B cell (primary cell): Measurements from ENCODE around the gene THRB. TPM values are rescaled to one million over a fixed set of nuclear protein-coding genes. Genes with fewer than 3 reads are reported as not detected.

Experiments
- ATAC-seq: fragments of 200-7000 bp; cut with Tn5 transposase; one replicate; pipeline ENCODE4 v1.10.0; 2021; ENCODE audit warnings: low read depth, mild to moderate bottlenecking, moderate number of reproducible peaks, moderate library complexity
- CTCF ChIA-PET: fragments of 350-600 bp; sonication (Branson Sonifier 250); formaldehyde crosslinking; loops from one replicate; lab custom pipeline; 2021; ENCODE audit warnings: antibody characterized with exemption, inconsistent platforms; lab: Charles Lee
- POLR2A ChIA-PET: fragments of 350-600 bp; sonication (Branson Sonifier 250); formaldehyde crosslinking; loops from one replicate; lab custom pipeline; 2021; ENCODE audit warnings: antibody characterized with exemption; lab: Charles Lee
- DNase-seq: peaks from one replicate; pipeline ENCODE4 v3.0.0; 2013
- H2AFZ ChIP-seq: 2 replicates; pipeline ENCODE4 v1.6.1; 2012; ENCODE audit warnings: mild to moderate bottlenecking, low read depth, low read length; ENCODE audit not compliant: insufficient read depth, poor library complexity, severe bottlenecking
- H3K27ac ChIP-seq, 2 donors: 1 replicate in 1 of 2; 2 replicates in 1 of 2; pipeline ENCODE4 v1.5.1; 2012 to 2013; ENCODE audit warnings: low read length in 2 of 2, mild to moderate bottlenecking in 2 of 2, moderate library complexity in 1 of 2
- H3K27me3 ChIP-seq, 4 experiments: fragments of 200-600 bp in 1 of 4; sonication (generic) in 1 of 4; replicated peaks in 1 of 4; 1 replicate in 2 of 4; 2 replicates in 2 of 4; pipeline versions ENCODE4 v1.6.1 to v1.7.0; 2013 to 2016; ENCODE audit warnings: low read length in 3 of 4, mild to moderate bottlenecking in 2 of 4, mixed read lengths in 1 of 4, moderate library complexity in 1 of 4; ENCODE audit not compliant: insufficient read depth in 4 of 4, control insufficient read depth in 3 of 4; ENCODE audit errors: control extremely low read depth in 1 of 4
- H3K36me3 ChIP-seq, 2 experiments: replicated peaks in 1 of 2; 1 replicate in 1 of 2; 2 replicates in 1 of 2; pipeline versions ENCODE4 v1.6.1 to v1.7.1; 2013; ENCODE audit warnings: low read length in 1 of 2; ENCODE audit not compliant: insufficient read depth in 2 of 2, control insufficient read depth in 1 of 2; ENCODE audit errors: control extremely low read depth in 1 of 2, extremely low read depth in 1 of 2
- H3K4me1 ChIP-seq, 2 donors: fragments of 200-600 bp in 1 of 2; sonication (generic) in 1 of 2; 1 replicate in 1 of 2; 2 replicates in 1 of 2; pipeline versions ENCODE4 v1.5.1 to v1.6.1; 2013 to 2017; ENCODE audit warnings: low read length in 2 of 2; ENCODE audit not compliant: control insufficient read depth in 2 of 2, insufficient read depth in 2 of 2
- H3K4me2 ChIP-seq: replicated peaks from 2 replicates; pipeline ENCODE3; 2012; ENCODE audit warnings: mild to moderate bottlenecking, low read depth, low read length; ENCODE audit not compliant: poor library complexity, severe bottlenecking
- H3K4me3 ChIP-seq, 5 experiments: fragments of 200-600 bp in 1 of 5; sonication (generic) in 1 of 5; 1 replicate in 3 of 5; 2 replicates in 2 of 5; pipeline versions ENCODE4 v1.5.1 to v1.7.0; 2011 to 2016; ENCODE audit warnings: low read length in 4 of 5, mild to moderate bottlenecking in 4 of 5, low read depth in 2 of 5, control low read depth in 1 of 5, moderate library complexity in 1 of 5; ENCODE audit not compliant: insufficient read depth in 1 of 5; ENCODE audit errors: control extremely low read depth in 1 of 5, extremely low read depth in 1 of 5
- H3K79me2 ChIP-seq: fragments of 200-600 bp; sonication (generic); one replicate; pipeline ENCODE4 v1.6.0; 2016; ENCODE audit warnings: low read length; ENCODE audit not compliant: control insufficient read depth, insufficient read depth
- H3K9ac ChIP-seq: fragments of 200-600 bp; sonication (generic); 2 replicates; pipeline ENCODE4 v1.6.1; 2017; ENCODE audit warnings: mild to moderate bottlenecking, low read length, moderate library complexity
- H3K9me3 ChIP-seq, 3 donors: one replicate each; pipeline versions ENCODE4 v1.6.1 to v1.7.1; 2013; ENCODE audit warnings: low read length in 2 of 3; ENCODE audit not compliant: control insufficient read depth in 2 of 3, insufficient read depth in 1 of 3; ENCODE audit errors: control extremely low read depth in 1 of 3
- H4K20me1 ChIP-seq: 2 replicates; pipeline ENCODE4 v1.6.0; 2012; ENCODE audit warnings: mild to moderate bottlenecking, low read length; ENCODE audit not compliant: insufficient read depth, control insufficient read depth, poor library complexity, severe bottlenecking
- H3K27ac Mint-ChIP-seq: one replicate; pipeline ENCODE4 v1.8.0; 2021; ENCODE audit warnings: mixed read lengths
- H3K27me3 Mint-ChIP-seq: one replicate; pipeline ENCODE4 v1.8.0; 2021; ENCODE audit warnings: mixed read lengths
- H3K4me1 Mint-ChIP-seq: one replicate; pipeline ENCODE4 v1.8.0; 2021; ENCODE audit warnings: mixed read lengths
- H3K4me3 Mint-ChIP-seq: one replicate; pipeline ENCODE4 v1.8.0; 2021; ENCODE audit warnings: mixed read lengths
- H3K9me3 Mint-ChIP-seq: one replicate; pipeline ENCODE4 v1.8.0; 2022; ENCODE audit warnings: mixed read lengths; ENCODE audit not compliant: insufficient read depth
- EZH2 ChIP-seq: IDR thresholded peaks from 2 replicates; pipeline ENCODE4 v1.6.1; 2012; ENCODE audit warnings: borderline replicate concordance, low read depth, mild to moderate bottlenecking, moderate library complexity, low read length; ENCODE audit not compliant: insufficient read depth, poor library complexity, severe bottlenecking
- WGBS: methylation state at CpG from one replicate; pipeline ENCODE4 v1.1.5; 2013; ENCODE audit warnings: missing lambda C conversion rate; ENCODE audit not compliant: insufficient coverage; 5-methylcytosine and 5-hydroxymethylcytosine counted together
- intact Hi-C: fragments of 100-400 bp; cut with micrococcal nuclease; formaldehyde crosslinking; loops from one replicate; pipeline ENCODE4 v1.10.0; 2022
- polyA plus RNA-seq: library from polyadenylated mRNA; depleted of rRNA; stranded (reverse); fragments of >200 nt; gene quantifications from 2 replicates; pipeline ENCODE4 v1.2.3, GENCODE V29; 2012
- total RNA-seq, 2 donors: library from RNA; stranded (reverse); fragments of 120-200 nt in 1 of 2; gene quantifications; 1 replicate in 1 of 2; 2 replicates in 1 of 2; pipeline versions ENCODE4 v1.2.3 to v1.2.4, GENCODE V29; 2013 to 2022
- TF ChIP-seq, protein P1 (sequence below): fragments of 200-600 bp; IDR thresholded peaks from one replicate; pipeline ENCODE4 v1.8.0; 2022; ENCODE audit warnings: antibody characterized with exemption, mild to moderate bottlenecking

The THRB gene
- total and polyA plus RNA-seq, 2 donors (not counting 1 experiment from before 2014, with no cell fraction given), result 0.86 to 1.8 TPM

DNA sequence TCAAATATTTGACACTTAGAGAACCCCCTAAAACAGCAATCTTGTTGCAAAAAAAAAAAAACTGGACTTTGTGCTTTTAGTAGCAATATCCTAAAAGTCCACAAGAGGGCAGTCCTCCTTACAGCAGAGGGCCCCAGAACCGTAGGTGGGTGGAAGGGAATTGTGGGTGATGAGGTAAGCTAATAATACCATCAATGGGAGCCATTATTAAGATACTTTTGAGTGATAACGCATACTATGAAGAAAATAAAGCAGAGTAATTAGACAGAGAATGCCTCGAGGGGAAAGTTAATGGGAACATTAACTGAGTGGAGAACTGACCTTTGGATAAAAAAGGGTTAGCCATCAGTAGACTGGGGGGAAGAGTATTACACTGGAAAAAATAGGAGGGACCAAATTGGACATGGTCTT lies 229.9 kb downstream of the THRB start:
- Histone ChIP-seq H3K27me3 (no peaks in the 10 kb centered on the region), H3K9me3 (no peaks in the 10 kb centered on the region), H3K4me2 (no peak overlapping the region), H3K4me1 (no peaks in the 10 kb centered on the region), H4K20me1 (no peaks in the 10 kb centered on the region), H2AFZ (no peak overlapping the region), H3K27ac (no peak overlapping the region), H3K4me3 (no peak overlapping the region), H3K36me3 (no peaks in the 10 kb centered on the region), H3K79me2 (no peaks in the 10 kb centered on the region), H3K9ac (no peak overlapping the region)
- Mint-ChIP-seq H3K9me3 (no peaks in the 10 kb centered on the region), H3K27me3 (peaks cover 10% of the 10 kb centered on the region), H3K4me3 (no peak overlapping the region), H3K27ac (no peak overlapping the region), H3K4me1 (no peaks in the 10 kb centered on the region)
- TF ChIP-seq, protein P1, sequence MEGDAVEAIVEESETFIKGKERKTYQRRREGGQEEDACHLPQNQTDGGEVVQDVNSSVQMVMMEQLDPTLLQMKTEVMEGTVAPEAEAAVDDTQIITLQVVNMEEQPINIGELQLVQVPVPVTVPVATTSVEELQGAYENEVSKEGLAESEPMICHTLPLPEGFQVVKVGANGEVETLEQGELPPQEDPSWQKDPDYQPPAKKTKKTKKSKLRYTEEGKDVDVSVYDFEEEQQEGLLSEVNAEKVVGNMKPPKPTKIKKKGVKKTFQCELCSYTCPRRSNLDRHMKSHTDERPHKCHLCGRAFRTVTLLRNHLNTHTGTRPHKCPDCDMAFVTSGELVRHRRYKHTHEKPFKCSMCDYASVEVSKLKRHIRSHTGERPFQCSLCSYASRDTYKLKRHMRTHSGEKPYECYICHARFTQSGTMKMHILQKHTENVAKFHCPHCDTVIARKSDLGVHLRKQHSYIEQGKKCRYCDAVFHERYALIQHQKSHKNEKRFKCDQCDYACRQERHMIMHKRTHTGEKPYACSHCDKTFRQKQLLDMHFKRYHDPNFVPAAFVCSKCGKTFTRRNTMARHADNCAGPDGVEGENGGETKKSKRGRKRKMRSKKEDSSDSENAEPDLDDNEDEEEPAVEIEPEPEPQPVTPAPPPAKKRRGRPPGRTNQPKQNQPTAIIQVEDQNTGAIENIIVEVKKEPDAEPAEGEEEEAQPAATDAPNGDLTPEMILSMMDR, result peak; percentile 80
- TF ChIP-seq EZH2, result no peak
- WGBS, result 87% methylated on average over 2 of the region's 3 CpGs
- intact Hi-C loops, result loop anchor here (5.0 kb wide), 1 partner anchor 1328 kb away; no protein-coding TSS in a partner anchor
- DNase-seq, result peak; percentile 54
- ChIA-PET CTCF (interaction anchor here (0.7 to 2.0 kb wide), 6 partner anchors 8 to 422 kb away, joined by 3 to 11 read pairs (median 4); no protein-coding TSS in a partner anchor), POLR2A (no interaction called here)
- peak; percentile 47 for ATAC-seq

DNA sequence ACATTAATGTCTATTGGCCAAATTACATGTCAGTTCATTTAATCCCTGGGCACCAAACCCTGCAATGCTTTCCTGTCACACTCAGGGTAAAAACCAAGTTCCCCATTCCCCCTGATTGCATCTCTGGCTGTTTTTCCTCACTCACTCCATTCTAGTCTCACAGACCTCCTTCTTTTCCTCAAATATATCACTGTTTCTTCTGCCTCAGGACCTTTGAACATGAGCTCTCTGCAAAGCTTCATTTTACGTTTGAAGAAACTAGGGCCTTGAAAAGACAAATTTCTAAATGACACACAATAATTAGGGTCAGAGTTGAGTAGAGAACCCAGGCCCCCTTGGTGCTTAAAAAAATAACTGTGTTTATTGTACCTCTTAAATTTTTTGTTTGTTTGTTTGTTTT lies 230.6 kb downstream of the THRB start:
- DNase-seq (no peak), ATAC-seq (no peak)
- no peaks in the 10 kb centered on the region for H3K4me1 Mint-ChIP-seq
- Histone ChIP-seq H3K9me3 (no peaks in the 10 kb centered on the region), H3K4me1 (no peaks in the 10 kb centered on the region), H3K27ac (no peak overlapping the region), H2AFZ (no peak overlapping the region), H3K79me2 (no peaks in the 10 kb centered on the region), H3K9ac (no peak overlapping the region), H3K4me2 (no peak overlapping the region), H4K20me1 (no peaks in the 10 kb centered on the region), H3K4me3 (no peak overlapping the region), H3K27me3 (no peaks in the 10 kb centered on the region), H3K36me3 (no peaks in the 10 kb centered on the region)
- WGBS, result no CpG with 5 or more reads among the region's 1 CpG
- no peak overlapping the region for H3K27ac Mint-ChIP-seq
- H3K9me3 Mint-ChIP-seq, result no peaks in the 10 kb centered on the region
- peaks cover 10% of the 10 kb centered on the region for H3K27me3 Mint-ChIP-seq
- intact Hi-C loops, result loop anchor here (5.0 kb wide), 1 partner anchor 1328 kb away; no protein-coding TSS in a partner anchor
- ChIA-PET POLR2A (no interaction called here), CTCF (interaction anchor here (0.6 to 2.0 kb wide), 9 partner anchors 9 to 433 kb away, joined by 3 to 11 read pairs (median 3); no protein-coding TSS in a partner anchor)
- TF ChIP-seq, protein P1, result no peak
- no peak for TF ChIP-seq EZH2
- H3K4me3 Mint-ChIP-seq, result no peak overlapping the region
